Right atrium auricular region (tissue), 2 donors: ENCODE results near the gene SUMF1. TPM values are rescaled to one million over a fixed set of nuclear protein-coding genes. Genes with fewer than 3 reads are reported as not detected.

Experiments used
- DNase-seq: peaks from one replicate; pipeline ENCODE4 v3.0.0-alpha.2; 2019; ENCODE audit warnings: low spot score
- H3K27ac ChIP-seq, 2 donors: fragments of 200-600 bp; sonication (generic); 1 replicate in 1 of 2; 2 replicates in 1 of 2; pipeline ENCODE4 v1.5.1; 2016 to 2019
- H3K27me3 ChIP-seq, 2 donors: fragments of 200-600 bp; sonication (generic); one replicate each; pipeline versions ENCODE4 v1.5.1 to v1.6.0; 2017 to 2019
- H3K36me3 ChIP-seq: fragments of 200-600 bp; sonication (generic); one replicate; pipeline ENCODE4 v1.5.1; 2016
- H3K4me1 ChIP-seq, 2 donors: fragments of 200-600 bp; sonication (generic); one replicate each; pipeline versions ENCODE4 v1.5.1 to v1.6.0; 2017 to 2019
- H3K4me3 ChIP-seq, 2 donors: fragments of 200-600 bp; sonication (generic); 1 replicate in 1 of 2; 2 replicates in 1 of 2; pipeline ENCODE4 v1.5.1; 2017 to 2019; ENCODE audit warnings: mild to moderate bottlenecking in 1 of 2, moderate library complexity in 1 of 2
- H3K9me3 ChIP-seq, 2 donors: fragments of 200-600 bp; sonication (generic); one replicate each; pipeline ENCODE4 v1.5.1; 2019
- total RNA-seq, 2 donors: library from RNA; depleted of rRNA; stranded (reverse); fragments of >200 nt; gene quantifications; one replicate each; pipeline ENCODE4 v1.1.0, GENCODE V29; 2016
- TF ChIP-seq, protein P1 (sequence below), 2 donors: fragments of 200-600 bp; sonication (generic); IDR thresholded peaks; one replicate each; pipeline ENCODE4 v1.5.1; 2019; ENCODE audit warnings: antibody characterized with exemption in 2 of 2

Gene SUMF1
- total RNA-seq, 2 donors from 2014 or later = 12.1 to 22.6 TPM

DNA sequence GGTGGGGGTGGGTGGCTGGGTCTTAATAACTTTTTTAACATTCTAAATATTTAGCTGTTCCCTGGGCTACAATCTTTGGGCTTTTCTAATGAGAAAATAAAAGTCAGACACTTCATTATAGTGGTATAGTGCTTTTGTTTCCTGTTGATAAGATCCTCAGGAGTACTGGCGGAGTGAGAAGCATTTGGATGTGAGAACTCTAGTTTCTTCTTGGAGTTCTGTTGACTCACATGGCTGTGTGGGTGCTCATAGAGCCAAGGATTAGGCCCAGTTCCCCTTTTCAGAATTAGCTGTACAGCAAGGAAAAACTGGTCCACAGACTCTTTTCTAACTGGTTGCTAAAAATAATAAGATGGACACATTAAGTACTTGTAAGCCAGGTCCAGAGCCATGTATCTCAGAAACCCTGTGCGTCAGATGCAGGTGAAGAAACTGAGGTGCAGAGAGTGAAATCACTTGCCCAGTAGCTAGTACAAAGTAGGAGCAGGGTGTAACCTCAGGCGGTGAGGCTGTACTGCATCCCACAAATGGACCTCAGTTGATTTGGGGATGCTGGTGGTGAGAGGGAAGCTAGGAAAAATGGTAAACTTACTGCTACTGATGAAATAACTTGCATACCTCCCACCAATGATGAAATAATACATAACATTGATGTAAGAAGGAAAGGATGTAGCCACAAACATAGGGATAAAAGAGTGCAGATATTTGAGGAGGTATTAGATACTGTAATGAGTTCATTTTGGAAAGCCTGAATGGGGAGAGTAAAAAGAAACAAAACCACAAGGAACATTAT, 28.4 kb upstream of the SUMF1 start:
- peak overlapping the region in 1 of 2 donors; percentile 87 for H3K4me3 ChIP-seq
- no peak for DNase-seq
- no peaks in the 10 kb centered on the region for H3K27me3 ChIP-seq
- peaks cover 11% of the 10 kb centered on the region for H3K36me3 ChIP-seq
- peaks cover 0 to 35% of the 10 kb centered on the region in 2 donors for H3K4me1 ChIP-seq
- TF ChIP-seq, protein P1, sequence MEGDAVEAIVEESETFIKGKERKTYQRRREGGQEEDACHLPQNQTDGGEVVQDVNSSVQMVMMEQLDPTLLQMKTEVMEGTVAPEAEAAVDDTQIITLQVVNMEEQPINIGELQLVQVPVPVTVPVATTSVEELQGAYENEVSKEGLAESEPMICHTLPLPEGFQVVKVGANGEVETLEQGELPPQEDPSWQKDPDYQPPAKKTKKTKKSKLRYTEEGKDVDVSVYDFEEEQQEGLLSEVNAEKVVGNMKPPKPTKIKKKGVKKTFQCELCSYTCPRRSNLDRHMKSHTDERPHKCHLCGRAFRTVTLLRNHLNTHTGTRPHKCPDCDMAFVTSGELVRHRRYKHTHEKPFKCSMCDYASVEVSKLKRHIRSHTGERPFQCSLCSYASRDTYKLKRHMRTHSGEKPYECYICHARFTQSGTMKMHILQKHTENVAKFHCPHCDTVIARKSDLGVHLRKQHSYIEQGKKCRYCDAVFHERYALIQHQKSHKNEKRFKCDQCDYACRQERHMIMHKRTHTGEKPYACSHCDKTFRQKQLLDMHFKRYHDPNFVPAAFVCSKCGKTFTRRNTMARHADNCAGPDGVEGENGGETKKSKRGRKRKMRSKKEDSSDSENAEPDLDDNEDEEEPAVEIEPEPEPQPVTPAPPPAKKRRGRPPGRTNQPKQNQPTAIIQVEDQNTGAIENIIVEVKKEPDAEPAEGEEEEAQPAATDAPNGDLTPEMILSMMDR (IDR thresholded peaks at IDR 0.05) = no peak
- H3K9me3 ChIP-seq = no peaks in the 10 kb centered on the region
- H3K27ac ChIP-seq = peak overlapping the region; percentile 92

DNA sequence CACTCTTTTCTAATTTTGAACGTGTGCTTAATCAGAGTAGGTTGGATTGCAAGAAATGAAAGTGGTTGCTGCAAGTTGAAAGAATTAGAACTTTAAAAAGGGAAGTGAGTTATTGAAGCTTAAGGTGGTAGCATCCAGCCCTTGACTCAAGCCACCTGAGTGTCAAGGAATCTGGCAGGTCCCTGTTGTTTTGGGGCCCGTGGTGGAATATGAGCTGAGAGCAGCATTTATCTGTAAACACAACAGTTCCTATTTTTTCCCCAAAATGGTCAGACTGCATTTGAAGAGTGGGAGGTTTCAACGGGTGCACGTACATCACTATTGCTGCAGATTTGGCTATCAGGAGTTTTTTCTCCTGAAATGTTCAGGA, 27.8 kb upstream of the SUMF1 start:
- TF ChIP-seq, protein P1 (IDR thresholded peaks at IDR 0.05) = no peak
- Histone ChIP-seq H3K4me1 (peaks cover 0 to 35% of the 10 kb centered on the region in 2 donors), H3K9me3 (no peaks in the 10 kb centered on the region), H3K4me3 (peak overlapping the region; percentile 85 to 87), H3K27ac (peak overlapping the region; percentile 92), H3K27me3 (no peaks in the 10 kb centered on the region), H3K36me3 (peaks cover 5% of the 10 kb centered on the region)
- no peak for DNase-seq

DNA sequence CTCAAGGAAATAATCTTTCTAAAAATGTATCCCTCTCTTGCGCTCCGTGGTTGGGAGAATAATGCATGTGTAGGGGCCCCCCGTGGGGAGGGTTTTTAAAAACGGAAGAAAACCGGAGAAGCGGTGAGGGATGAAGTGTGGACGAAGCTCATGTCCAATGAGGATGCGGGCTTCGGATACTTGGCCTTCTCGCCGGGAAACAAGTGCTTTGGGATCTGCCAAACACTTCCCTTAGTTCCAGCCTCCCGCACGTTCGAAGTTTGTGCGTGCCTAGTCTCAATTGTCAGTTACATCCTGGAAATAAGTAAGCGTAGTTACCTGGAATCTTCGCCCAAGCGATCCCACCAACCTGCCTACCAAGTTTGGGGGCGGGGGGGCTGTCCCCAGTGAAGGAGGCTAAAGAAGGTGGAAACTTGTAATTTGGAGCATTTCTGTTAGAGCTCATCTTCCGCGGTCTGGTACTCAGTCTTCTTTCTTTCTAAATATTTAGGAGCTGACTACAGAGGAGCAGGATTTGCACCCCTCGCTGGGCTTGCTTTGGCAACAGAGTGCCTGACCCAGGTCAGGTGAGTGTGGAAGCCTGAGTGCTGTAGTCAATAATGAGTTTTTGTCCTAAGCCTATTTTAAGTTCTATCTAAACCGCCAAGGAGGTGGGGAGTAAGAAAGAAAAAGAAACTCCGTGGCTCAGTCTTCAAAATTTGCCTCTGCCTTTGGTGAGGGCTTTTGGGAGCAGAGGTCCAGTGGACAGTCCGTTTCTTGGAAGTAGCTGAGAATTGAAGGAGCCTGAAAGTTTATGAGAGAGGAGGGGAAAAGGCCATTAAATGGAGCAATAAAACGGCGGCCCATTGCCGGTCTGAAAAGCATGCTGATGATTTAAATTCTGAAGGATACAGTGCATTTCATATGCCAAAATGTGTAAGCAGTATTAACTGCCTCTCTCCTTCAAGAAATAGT, 27.1 kb upstream of the SUMF1 start:
- DNase-seq = peak; percentile 65
- Histone ChIP-seq H3K4me3 (peak overlapping the region; percentile 85 to 87), H3K36me3 (no peaks in the 10 kb centered on the region), H3K27me3 (no peaks in the 10 kb centered on the region), H3K9me3 (no peaks in the 10 kb centered on the region), H3K27ac (peak overlapping the region; percentile 92), H3K4me1 (peaks cover 0 to 35% of the 10 kb centered on the region in 2 donors)
- TF ChIP-seq, protein P1 (IDR thresholded peaks at IDR 0.05) = no peak

DNA sequence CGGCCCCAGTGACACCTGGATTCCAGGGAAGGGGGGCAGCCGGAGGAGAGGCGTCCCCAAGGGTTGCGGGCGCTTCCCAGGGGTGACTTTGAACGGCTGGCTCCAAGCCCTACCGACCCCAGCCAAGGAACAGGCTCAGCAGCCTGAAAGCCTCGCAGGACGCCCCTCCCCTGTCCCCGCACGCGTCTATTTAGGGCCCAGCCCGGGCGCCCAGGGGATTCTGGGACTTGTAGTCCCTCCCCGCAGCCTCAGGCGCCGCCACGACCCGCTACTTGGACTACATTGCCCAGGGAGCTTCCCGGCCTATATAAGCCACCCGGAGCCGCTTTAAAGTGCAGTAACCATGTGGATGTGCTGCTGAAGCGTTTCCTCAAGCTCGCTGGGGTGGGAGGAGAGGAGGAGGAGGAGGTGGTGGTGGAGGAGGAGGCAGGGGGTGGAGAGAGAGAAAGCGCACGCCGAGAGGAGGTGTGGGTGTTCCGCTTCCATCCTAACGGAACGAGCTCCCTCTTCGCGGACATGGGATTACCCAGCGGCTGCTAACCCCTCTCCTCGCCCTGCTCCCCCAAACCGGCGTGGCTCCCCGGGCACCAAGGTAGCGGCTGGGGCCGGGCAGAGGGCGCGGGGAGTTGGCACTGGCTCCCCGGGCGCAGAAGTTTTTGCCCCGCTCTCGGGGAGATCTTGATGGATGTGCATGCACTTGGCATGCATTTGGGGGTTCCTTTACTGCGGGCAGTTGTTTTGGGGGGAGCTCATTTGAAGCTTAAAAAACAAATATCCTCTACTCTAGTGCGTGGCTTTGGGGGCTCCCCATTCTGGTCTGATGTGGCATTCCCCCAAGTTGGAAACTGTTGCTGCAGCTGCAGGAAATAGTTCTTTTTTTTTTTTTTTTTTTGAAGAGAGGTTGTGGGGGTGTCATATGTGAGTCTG, 26.2 kb upstream of the SUMF1 start, which contains the start of gene ITPR1:
ITPR1 (plus strand) TSS at position 335 of the 927 bp plus-strand sequence. CDS start 23,144 bp downstream, outside the sequence.
- peak within 1 kb of the TSS; percentile 85 to 87 for H3K4me3 ChIP-seq
- H3K27ac ChIP-seq = peak within 1 kb of the TSS; percentile 92
- DNase-seq = peak; percentile 100
- H3K27me3 ChIP-seq = no peaks in the 10 kb centered on the region
- TF ChIP-seq, protein P1 (IDR thresholded peaks at IDR 0.05) = no peak
- H3K9me3 ChIP-seq = no peaks in the 10 kb centered on the region
- H3K36me3 ChIP-seq = no peaks in the 10 kb centered on the region
- peaks cover 0 to 35% of the 10 kb centered on the region in 2 donors for H3K4me1 ChIP-seq
